GM18868 (cell line): ENCODE data around the gene AVEN.
"Not testable (repeated sequence)": the region's sequence is repeated elsewhere in the genome, so short reads cannot be mapped to it uniquely, and the experiment has no call there.

Source experiments
- ATAC-seq: cut with Tn5 transposase; IDR thresholded peaks from one replicate; pipeline ENCODE4 v1.9.1; 2021; ENCODE audit warnings: mild to moderate bottlenecking, moderate library complexity; ENCODE audit not compliant: unreplicated experiment

AVEN gene

DNA sequence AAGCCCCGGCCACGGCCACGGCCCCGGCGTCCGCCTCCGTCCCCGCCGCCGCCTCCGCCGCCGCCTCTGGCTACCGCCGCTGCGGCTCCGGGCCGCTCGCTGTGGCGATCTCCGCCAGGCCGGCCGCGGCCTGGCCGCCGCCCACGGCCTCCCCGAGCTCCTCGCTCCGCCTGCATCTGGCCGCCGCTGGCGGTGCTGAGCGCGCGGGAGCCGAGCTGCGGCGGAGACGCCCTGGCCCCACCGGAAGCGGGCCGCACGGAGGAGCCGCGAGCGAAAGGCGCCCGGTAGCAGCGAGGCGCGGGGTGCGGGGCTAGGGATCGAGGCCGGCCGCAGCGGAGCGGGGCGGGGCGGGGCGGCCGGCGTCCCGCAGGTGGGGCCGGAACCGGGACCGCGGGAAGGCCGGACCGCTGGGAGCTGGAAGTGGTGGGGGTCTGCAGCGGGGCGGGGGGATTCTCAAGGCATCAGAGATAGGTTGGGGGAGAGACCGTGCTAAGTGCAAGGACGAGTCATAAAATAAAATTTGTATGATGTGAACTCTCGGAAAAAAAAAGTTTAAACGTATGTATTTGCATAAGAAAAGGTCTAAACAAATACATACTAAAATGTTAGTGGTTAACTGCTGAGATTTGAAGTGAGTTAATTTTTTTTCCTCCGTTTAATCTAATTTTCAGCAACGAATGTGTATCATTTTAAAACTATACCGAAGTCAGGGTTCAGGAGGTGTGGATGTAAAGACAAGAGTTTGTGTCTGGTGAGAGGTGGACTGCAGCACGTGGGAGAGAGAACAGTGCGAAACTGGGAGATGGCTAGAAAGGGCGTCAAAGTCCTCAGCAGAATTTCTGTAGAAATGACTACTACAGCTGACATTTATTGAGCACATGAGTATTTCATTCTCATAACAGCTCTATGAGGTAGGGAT, at the start of gene AVEN:
TSS of gene AVEN (minus strand) at position 334 of the 919 bp plus-strand sequence. CDS start at position 176, 158 bp downstream.
- peak; percentile 46 for ATAC-seq

DNA sequence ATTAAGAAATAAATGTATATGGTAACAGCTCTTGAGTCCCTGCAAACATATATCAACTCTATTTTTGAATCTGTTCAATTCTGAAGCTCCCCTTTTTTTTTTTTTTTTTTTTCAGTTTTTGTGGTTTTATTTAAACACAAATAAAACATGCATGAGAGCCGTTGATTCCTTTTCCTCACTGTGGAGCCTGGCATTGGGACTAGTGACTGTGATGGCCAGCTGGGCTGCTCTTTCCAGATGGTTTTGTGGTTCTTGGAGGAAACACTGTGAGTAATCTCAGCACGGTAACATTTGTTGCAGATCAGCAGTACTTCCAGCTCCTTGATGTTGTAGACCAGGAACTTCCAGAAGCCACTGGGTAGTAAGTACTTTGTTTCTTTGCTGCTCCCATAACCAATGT, 46.7 kb upstream of the AVEN start:
- no peak for ATAC-seq

DNA sequence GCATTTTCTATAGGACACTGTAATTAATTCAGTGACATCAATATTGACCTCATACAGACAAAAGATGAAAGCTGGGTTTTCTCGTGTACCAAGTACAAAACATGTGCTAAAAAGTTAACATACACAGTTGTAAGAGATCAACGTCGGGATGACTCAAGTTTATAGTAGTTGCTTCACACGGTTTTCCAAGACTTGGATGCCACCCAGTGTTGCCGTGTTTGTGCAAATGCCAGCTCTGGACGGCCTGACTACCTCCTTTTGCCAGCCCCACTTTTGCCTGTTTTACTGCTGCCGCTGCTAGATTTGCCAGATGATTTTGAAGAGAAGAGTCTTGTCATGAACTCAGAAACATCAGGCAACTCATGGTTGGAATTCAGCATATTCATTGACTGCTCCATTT, 45.1 kb upstream of the AVEN start:
- no peak for ATAC-seq

- no peak for ATAC-seq
These were observed 40.9 kb upstream of the AVEN start for GRCh38 chr15:34079904-34080303.

GRCh38 chr15:34078900-34079299, 39.9 kb upstream of the AVEN start:
- ATAC-seq = no peak

GRCh38 chr15:34076785-34077184, 37.8 kb upstream of the AVEN start:
- ATAC-seq = no peak

DNA sequence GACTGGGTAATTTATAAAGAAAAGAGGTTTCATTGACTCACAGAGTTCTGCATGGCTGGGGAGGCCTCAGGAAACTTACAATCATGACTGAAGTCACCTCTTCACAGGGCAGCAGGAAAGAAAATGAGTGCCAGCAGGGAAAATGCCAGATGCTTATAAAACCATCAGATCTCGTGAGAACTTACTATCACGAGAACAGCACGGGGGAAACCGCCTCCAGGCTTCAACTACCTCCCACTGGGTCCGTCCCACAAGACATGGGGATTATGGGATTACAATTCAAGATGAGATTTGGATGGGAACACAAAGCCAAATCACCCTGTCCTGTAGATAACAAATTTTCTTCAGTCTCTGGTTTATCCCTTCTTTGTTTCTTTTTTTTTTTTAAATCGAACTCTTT, 31.0 kb upstream of the AVEN start:
- no peak for ATAC-seq

DNA sequence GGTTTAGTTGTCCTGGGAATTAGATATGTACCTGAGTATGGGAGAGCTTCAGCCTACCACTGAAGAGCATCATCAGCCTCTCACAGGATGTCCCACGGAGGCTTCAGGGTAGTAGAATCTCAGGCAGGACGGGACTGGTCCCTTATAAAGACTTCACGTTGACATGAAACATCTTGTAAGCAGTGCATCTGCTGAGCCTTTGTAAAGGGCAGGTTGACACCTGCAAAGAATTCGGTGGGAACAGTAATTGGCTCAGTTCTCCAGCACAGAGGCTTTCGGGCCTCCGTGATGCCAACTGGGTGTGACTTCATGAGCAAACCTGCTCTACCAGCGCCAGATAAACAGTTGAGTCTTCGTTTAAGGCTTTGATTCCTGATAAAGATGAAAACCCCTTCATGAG, 26.9 kb upstream of the AVEN start:
- ATAC-seq = no peak

GRCh38 chr15:34065261-34065660, 26.3 kb upstream of the AVEN start:
- ATAC-seq = no peak

GRCh38 chr15:34064438-34064837, 25.4 kb upstream of the AVEN start:
- ATAC-seq = no peak

DNA sequence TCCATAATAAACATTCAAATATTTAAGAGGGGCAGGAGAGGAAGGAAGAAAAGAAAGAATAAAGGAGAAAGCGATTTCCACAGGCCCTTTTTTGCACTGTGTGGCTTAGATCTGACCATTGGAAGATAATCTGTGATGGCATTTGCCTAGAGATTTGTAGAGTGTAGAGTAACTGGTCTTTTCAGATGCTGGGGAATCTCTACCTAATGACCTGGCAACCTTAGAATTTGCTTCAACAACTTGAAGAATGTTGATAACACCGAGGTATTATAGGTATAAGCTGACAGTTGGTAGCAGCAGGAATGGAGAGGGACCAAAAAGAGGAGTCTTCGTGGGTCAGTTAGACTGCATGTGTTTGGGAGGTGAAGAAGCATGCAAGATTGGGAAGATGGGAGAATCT, 20.9 kb upstream of the AVEN start:
- no peak for ATAC-seq

DNA sequence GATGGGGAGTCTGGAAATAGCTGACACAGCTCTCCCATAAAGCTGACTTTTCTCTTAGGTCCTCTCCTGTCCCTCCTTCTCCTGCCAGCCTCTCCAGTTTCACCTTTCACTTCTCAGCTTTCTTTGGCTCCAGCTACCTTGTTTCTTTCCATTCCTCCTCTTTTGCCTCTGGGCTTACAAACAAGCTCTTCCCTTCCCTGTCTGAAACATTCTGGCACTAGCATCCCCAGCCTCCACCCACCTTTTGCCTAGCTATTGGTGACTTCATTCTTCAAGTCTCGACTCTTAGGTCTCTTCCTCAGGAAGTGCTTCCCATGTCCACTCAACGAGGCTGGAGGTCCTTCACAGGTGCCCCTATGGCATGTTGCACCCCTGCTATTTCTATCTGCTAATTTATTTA, 20.5 kb upstream of the AVEN start:
- ATAC-seq = no peak

- no peak for ATAC-seq
These were observed 17.9 kb upstream of the AVEN start for GRCh38 chr15:34056911-34057310.

DNA sequence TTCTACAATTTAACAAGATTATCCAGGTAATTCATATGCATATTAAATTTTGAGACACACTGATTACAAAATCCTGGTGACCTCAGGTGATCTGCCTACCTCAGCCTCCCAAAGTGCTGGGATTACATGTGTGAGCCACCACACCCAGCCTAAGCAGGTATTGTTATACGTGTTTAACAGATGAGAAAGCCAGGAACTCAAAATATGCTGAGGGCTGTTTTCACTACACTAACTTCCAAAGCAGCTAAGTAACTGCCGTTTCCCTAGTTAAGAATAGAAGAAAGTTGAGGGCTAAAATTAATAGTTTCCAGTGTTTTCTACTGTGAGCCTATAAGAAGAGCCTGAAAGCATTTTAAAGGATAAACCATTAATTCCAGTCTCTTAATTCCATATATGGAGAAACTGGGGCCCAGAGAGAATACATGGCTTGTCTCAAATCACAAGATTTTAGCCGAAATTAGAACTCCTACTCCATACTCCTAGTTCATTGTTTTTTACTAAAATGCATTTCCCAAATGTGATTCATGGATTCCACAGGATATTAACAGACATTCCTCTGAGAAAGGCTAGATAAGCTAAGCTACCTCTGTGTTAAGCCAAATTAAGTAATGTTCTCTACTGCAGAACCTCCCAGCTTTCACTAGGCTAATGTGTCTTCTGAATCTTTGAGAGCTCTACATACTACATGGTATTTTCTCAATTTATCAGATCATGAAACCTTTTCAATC, 17.0 kb upstream of the AVEN start:
- no peak for ATAC-seq

GRCh38 chr15:34054081-34054707, 15.2 kb upstream of the AVEN start:
- no peak for ATAC-seq

GRCh38 chr15:34050385-34050784, 11.4 kb upstream of the AVEN start:
- not testable (repeated sequence) for ATAC-seq

DNA sequence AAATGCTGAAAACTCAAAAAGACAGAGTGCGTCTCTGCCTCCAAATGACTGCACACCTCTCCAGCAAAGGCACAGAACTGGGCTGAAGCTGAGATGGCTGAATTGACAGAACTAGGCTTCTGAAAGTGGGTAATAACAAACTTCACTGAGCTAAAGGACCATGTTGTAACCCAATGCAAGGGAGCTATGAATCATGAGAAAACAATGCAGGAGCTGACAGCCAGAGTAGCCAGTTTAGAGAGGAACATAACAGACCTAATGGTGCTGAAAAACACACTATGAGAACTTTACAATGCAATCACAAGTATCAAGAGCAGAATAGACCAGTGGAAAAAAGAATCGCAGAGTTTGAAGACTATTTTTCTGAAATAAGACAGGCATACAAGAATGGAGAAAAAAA, 10.1 kb upstream of the AVEN start:
- ATAC-seq = no peak

- no peak for ATAC-seq
These were observed 9.1 kb upstream of the AVEN start for GRCh38 chr15:34047893-34048775.

DNA sequence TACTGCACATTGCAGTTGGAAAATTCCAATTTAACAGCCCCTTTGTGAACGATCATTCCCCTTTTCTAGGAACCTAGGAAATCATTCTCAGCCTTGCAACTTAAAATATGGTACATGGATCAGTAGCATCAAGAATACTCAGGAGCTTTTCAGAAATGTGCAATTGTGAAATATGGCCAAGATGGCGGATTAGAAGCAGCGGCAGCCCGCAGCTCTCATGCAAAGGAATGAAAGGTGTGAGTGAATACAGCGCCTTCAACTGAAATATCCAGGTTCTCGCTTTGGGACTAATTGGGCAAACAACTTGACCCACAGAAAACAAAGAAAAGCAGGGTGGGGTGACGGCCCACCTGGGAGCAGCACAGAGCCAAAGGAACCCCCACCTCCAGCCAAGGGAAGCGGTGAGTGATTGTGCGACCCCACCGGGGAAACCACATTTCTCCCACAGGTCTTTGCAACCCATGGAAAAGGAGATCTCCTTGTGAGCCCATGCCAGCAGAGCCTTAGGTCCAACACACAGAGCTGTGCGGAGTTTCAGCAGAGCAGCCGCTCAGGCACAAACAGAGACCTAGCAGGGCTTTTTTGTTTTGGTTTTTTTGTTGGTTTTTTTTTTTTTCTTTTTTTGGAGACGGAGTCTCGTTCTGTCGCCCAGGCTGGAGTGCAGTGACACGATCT, 7.6 kb upstream of the AVEN start:
- no peak for ATAC-seq

DNA sequence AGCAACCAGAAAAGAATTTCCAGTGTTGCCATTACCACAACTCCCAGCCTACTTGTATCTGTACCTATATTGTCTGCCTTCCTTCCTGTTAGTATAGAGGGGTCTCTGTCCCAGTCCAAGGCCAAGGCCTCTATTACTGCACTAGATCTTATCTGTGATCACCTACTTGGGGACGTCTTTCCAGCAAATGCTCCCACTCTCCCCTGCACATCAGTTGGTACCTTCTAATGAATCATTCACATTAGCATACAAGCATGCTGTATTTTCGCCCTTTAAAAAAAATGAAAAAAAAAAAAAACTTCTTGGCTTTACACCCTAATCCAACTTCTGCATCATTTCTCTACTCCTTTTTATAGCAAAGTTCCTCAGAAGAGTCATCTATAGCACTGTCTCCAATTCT, 4.8 kb upstream of the AVEN start:
- no peak for ATAC-seq
